ES-I3 (cell line): ENCODE measurements around the gene RELL1.

Source experiments
- H3K36me3 ChIP-seq: 2 replicates; pipeline ENCODE4 v1.6.1; 2013; ENCODE audit warnings: mild to moderate bottlenecking, low read length, control low read depth, moderate library complexity; ENCODE audit not compliant: insufficient read depth
- H3K4me1 ChIP-seq: 2 replicates; pipeline ENCODE4 v1.6.1; 2013; ENCODE audit warnings: mild to moderate bottlenecking, control low read depth, low read length; ENCODE audit not compliant: insufficient read depth
- H3K9ac ChIP-seq: 2 replicates; pipeline ENCODE4 v1.6.1; 2013; ENCODE audit warnings: low read depth, mild to moderate bottlenecking, low read length, moderate library complexity
- H3K9me3 ChIP-seq: 2 replicates; pipeline ENCODE4 v1.6.1; 2013; ENCODE audit warnings: mild to moderate bottlenecking, low read length, moderate library complexity; ENCODE audit not compliant: control insufficient read depth, insufficient read depth

The RELL1 gene

DNA sequence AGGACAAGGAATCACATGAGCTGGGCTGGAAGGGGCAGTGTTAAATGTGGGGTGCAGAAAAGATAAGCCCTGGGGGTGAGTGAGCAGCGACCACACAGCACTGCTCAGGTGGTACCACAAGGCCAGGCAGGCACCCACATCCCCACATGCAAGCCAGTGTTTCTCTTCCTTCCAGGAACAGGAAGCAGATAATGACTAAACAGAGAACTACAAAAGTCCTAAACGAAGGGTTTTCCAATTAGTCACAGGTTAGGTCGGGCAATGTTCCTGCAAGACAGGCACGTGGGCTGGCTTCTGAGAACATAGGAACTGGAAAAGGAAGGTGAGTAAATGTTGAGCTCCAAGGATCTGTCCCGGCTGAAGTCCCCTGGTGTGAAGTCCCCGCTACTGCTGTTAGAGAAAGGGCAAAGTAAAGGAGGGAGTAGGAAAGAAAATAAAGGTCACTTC lies 19.5 kb downstream of the RELL1 start:
- Histone ChIP-seq H3K4me1 (peaks cover 43% of the 10 kb centered on the region), H3K9ac (no peak overlapping the region), H3K9me3 (no peaks in the 10 kb centered on the region), H3K36me3 (no peaks in the 10 kb centered on the region)

DNA sequence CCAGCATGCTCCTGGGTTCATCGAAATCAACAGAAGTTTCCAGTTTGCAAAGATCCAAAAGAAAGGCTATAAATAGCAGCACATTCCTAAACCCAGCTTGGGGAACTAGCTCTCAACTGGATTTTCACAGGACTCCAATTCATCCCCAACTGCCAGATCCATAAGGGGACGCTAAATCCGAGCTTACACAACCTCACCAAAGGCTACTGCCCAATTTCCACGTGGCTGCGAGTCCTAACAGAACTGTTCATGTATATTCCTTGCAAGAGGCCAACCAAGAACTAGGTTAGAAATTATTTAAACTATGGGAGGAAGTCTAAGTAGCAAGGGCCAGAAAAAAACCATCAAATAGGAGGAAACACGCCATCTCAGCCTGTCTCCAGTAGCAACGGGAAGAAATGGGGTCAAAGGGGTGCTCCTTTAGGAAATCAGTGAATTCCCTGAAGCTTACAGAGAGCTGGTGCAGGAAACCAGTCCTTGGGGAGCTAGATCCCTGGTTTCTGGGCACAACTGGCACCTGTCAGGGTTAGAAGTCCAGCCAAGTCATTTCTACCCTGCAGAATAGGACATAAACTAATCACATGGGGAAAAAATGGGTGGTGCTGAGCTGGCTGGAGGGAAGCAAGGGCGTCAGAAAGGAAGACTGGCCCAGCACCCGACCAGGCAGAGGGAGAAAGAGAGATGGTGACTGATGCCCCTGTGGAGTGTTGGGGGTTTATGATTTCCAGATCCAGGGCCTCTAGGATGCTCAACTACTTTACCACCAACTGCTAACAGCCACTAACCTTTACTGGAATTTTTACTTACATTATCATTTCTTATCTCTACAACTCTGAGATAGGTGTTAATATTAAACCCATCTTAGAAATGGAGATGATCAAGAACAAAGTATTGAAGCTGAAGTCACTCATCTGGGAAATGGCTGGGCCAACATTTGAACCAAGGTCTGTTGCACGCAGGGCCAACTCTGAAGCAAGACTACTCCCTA lies 20.5 kb downstream of the RELL1 start:
- Histone ChIP-seq H3K4me1 (peaks cover 45% of the 10 kb centered on the region), H3K9ac (no peak overlapping the region), H3K9me3 (no peaks in the 10 kb centered on the region), H3K36me3 (no peaks in the 10 kb centered on the region)

DNA sequence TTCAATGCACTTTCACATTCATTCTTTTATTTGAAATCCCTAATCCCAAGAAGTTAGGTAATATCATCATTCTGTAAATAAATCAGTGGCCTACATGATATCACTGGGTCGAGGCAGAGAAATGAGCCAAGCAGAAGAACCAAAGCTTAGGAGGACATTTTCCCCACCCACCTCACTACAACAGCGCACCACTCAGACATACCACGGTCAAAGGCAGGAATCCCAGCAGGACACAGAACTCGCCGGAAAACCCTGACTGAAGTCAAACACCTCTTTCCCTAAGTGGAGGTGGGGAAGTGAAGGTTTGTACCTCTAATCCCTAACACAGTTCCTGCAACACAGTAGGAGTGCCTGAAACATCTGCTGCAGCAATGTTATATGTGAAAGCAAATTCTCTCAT lies 21.5 kb downstream of the RELL1 start:
- peaks cover 45% of the 10 kb centered on the region for H3K4me1 ChIP-seq

DNA sequence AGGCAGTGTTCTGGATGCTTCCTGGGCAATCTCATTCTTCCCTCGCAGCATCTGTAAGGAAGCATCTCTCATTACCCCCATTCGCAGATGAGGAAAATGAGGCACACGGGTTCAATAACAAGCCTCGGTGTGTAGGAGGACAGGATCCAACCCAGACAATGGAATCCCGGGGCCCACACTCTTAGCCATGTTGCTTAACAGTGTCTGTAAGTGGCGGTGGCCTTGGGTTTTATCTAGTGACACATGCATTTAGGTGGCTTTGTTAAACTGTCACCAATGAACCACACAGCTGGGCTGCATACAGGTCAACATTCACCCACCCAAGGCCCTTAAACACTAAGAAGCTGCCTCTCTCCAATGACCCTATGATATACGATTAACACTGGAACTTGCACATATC lies 22.6 kb downstream of the RELL1 start:
- no peak overlapping the region for H3K9ac ChIP-seq

More for the DNA sequence above, 21.5 kb downstream of the RELL1 start:
- H3K36me3 ChIP-seq = no peaks in the 10 kb centered on the region
- no peaks in the 10 kb centered on the region for H3K9me3 ChIP-seq
- H3K9ac ChIP-seq = no peak overlapping the region

DNA sequence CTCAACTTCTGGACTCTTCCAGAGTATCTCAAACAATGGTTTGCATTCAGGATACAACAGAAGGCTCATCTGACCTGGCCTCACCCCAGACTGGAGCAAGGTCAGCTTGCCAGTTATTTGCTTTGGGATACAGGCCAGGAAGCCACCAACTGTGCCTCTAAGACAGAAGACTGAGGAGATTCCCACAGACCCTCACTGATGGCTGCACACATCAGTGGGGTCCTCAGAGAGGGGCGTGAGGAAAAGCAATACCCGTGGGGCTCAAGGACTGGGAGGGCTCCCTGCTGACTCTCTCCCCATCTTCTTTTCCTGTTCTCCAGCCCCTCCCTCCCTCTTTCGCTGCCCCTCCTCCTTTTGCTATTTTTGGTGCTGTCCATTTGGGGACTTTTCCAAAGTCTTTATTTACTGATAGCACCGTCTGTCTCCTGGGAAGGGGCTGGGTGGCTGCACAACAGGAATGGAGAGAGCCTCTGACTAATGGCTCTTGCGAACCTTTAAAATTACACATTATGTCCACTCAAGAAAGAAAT lies 23.2 kb downstream of the RELL1 start:
- H3K4me1 ChIP-seq = peaks cover 45% of the 10 kb centered on the region

More for the DNA sequence above, 22.6 kb downstream of the RELL1 start:
- no peaks in the 10 kb centered on the region for H3K36me3 ChIP-seq
- H3K9me3 ChIP-seq = no peaks in the 10 kb centered on the region
- H3K4me1 ChIP-seq = peaks cover 45% of the 10 kb centered on the region

DNA sequence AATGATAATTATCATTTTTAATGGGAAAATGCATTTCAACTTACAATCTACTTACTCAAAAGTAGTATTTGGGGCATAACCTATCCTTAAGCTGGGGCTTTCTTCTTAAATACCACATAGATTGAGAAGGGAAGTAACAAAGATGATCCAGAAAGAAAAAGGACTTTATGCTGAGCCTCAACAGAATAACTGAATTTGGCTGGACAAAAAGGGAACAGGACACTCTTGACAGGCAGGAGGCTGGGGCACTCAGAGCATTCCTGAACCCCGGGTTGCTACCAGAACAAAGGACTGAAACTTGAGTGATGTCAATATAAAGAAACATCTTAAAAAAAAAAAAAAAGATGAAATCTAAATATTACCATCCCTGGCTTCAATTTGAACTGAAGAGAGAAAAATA lies 23.9 kb downstream of the RELL1 start:
- no peaks in the 10 kb centered on the region for H3K36me3 ChIP-seq
- H3K9me3 ChIP-seq = no peaks in the 10 kb centered on the region
- H3K4me1 ChIP-seq = peaks cover 45% of the 10 kb centered on the region
- H3K9ac ChIP-seq = no peak overlapping the region

More for the DNA sequence above, 23.2 kb downstream of the RELL1 start:
- Histone ChIP-seq H3K36me3 (no peaks in the 10 kb centered on the region), H3K9ac (no peak overlapping the region), H3K9me3 (no peaks in the 10 kb centered on the region)

DNA sequence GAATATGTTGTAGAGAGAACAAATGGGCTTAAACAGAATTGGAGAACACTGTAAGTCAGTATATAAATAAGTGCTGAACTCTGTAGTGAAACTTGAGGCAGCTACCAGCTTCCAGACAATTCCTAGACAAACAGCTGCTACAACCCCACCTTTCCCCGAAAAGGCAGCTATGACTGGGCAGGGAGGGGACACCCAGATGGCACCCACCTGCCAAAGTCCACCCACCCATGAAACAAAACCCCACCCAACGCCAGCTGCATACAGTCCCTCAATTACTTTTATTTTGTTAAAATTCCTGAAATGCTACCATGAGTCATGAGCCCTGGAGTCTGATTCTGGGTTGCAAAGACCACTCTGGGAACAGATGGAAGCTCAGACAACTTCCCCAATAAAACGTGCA lies 24.4 kb downstream of the RELL1 start:
- H3K4me1 ChIP-seq = peaks cover 40% of the 10 kb centered on the region
- no peak overlapping the region for H3K9ac ChIP-seq
- no peaks in the 10 kb centered on the region for H3K9me3 ChIP-seq
- no peaks in the 10 kb centered on the region for H3K36me3 ChIP-seq

DNA sequence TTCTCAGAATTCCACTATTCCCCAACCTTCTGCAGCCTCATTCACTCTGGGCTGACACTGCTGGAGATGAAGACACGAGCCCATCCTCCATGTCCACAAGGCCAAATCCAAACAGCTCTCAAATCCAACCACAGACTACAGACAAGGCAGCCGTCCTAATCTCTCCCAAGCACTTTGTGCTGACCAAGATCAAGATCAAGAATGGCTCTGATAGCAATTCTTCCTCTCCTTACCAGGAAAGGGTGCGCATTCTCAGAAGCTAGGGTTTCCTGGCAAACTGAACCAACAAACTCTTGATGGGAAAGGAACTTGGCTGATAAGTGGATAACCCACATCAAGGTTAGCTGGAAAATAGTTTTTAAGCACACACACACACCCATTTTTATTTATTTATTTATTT lies 26.5 kb downstream of the RELL1 start:
- H3K4me1 ChIP-seq = peaks cover 22% of the 10 kb centered on the region

DNA sequence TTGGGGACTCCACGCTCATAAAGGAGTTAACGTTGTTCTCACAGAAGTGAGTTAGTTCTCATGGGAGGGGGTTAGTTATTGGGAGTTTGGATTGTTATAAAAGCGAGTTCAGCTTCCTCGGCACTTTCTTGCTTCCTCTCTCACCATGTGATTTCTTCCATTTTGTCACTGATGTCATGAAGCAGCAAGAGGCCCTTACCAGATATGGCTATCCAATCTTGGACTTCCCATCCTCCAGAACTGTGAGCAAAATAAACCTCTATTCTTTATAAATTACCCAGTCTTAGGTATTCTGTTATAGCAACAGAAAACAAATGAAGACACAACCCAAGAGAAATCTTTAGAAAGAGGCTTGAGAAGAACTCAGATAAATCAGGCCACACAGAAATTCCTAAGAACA lies 29.5 kb downstream of the RELL1 start:
- Histone ChIP-seq H3K36me3 (no peaks in the 10 kb centered on the region; the same call in 1 of the 2 replicates), H3K9me3 (peaks cover 9% of the 10 kb centered on the region), H3K9ac (no peak overlapping the region), H3K4me1 (0 out of 2 replicates have a peak, but pooled peaks cover 2% of the 10 kb centered on the region)

More for the DNA sequence above, 26.5 kb downstream of the RELL1 start:
- H3K36me3 ChIP-seq = no peaks in the 10 kb centered on the region; the same call in 1 of the 2 replicates
- H3K9ac ChIP-seq = no peak overlapping the region
- peaks cover 9% of the 10 kb centered on the region for H3K9me3 ChIP-seq

DNA sequence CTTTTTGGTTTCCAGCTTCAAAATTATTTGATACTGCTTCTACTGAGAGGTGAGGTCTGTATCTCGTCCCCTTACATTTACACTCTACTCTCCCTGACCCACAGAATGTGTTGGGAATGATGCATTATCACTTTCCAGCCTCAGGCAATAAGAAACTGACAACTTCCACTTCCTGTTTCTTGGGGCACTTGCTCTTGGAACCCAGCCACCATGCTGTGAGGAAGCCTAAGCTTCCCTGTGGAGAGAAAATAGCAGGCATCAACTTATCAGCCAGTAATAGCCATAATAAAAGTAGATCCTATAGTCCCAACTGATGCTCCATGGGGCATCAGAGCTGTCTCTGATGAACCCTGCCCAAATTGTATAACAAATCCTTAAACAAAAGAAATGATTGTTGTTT lies 32.6 kb downstream of the RELL1 start:
- H3K4me1 ChIP-seq = peaks cover 2% of the 10 kb centered on the region; the same call in 1 of the 2 replicates
- no peaks in the 10 kb centered on the region; the same call in 1 of the 2 replicates for H3K36me3 ChIP-seq

DNA sequence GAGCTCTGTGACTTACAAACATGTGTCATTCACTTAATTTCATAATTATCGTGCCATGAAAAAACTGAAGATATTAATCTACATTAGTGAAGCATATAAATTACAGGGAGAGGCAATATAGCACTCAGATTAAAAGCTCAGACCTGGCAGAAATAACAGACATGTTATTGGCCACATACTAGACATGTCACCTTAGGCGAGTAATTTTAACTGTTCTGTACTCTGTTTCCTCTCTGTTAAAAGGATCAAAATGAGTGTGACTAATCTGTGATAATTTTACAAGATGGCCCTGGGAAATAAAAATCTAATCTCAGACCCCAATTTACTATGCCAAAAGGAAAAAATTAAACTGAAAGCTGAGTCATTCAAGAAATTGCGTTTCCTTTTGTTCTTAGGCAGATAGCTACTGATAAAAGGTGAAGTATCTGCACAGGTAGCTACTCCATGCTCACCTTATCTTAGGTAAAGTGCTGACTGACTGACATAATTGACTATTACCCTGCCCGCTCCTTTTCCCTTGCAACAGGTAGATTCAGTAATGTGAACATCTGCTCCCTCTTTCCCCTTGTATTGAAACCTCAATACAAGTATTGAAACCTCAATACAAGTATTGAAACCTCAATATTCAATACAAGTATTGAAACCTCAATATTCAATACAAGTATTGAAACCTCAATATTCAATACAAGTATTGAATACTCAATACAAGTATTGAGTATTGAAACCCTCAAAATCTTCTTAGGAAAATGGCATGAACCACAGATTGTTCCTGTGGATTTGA lies 33.2 kb downstream of the RELL1 start:
- H3K36me3 ChIP-seq = no peaks in the 10 kb centered on the region; the same call in 1 of the 2 replicates
- H3K9ac ChIP-seq = no peak overlapping the region
- H3K9me3 ChIP-seq = peaks cover 11% of the 10 kb centered on the region
- peaks cover 9% of the 10 kb centered on the region for H3K4me1 ChIP-seq

More for the DNA sequence above, 32.6 kb downstream of the RELL1 start:
- H3K9ac ChIP-seq = no peak overlapping the region
- H3K9me3 ChIP-seq = peaks cover 11% of the 10 kb centered on the region

DNA sequence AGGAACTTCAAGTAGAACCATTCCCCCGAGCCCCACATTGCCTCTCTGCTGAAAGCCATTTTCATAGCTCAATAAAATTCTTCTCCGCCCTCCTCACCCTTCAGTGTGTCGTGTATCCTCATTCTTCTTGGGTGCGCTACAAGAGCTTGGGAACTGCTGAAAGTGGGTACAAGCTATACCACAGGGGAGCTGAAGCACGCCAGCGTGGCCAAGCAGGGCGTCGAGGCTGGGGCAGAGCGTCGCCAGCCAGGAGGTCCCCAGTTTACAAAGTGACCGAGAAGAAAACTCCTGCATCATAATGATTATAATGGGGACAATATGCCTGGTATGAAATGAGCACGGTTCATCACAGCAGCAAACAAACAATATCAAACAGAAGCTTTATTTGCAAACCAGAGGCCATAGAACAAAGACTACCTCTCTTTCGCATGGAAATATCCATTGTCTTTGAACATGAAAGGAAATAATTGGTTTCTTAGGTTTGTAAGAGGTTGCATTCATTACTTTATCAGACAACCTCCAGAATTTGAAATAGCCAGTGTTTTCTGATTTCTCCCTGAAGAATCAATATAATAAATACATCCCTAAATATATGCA lies 34.3 kb downstream of the RELL1 start:
- Histone ChIP-seq H3K4me1 (peaks cover 12% of the 10 kb centered on the region), H3K9ac (no peak overlapping the region), H3K9me3 (peaks cover 11% of the 10 kb centered on the region), H3K36me3 (no peaks in the 10 kb centered on the region; the same call in 1 of the 2 replicates)

DNA sequence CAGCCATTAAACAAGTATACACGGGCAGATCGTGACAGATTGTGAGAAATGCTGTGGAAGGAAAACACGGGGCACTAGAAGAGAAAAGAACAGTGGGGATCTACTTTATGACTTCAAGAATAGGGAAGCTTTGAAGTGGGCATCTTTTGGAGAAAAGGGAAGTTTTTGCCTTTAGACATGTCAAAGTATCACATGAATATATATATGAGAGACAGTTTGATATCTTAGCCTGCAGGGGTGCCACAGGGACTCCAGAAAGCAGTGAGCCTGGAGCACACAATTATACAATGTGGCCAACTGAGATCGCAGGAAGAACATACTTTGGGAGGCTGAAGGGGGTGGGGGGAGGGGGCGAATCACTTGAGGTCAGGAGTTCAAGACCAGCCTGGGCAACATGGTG lies 35.7 kb downstream of the RELL1 start:
- Histone ChIP-seq H3K9me3 (peaks cover 5% of the 10 kb centered on the region), H3K36me3 (no peaks in the 10 kb centered on the region; the same call in 1 of the 2 replicates), H3K4me1 (peaks cover 18% of the 10 kb centered on the region), H3K9ac (no peak overlapping the region)

DNA sequence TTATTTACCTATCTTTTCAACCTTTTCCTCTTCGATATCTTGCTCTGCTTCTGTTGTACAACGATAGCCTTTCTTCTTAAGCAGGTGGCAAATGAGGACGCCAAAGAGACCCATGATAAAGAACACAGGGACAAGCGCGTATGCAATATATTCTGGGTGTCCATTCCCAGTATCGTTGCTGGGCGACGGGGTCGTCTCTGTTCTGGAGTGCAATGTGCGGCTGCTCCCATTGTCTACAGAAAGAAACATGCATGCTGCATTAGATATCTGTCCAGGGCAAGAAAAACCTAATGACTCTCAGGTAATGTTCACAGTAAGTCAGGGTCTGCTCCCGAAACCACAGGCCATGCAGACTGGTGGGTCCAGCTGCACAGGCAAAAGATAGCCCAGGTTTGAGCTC lies 36.9 kb downstream of the RELL1 start:
- H3K36me3 ChIP-seq = no peaks in the 10 kb centered on the region
- peaks cover 18% of the 10 kb centered on the region for H3K4me1 ChIP-seq
- H3K9me3 ChIP-seq = 0 out of 2 replicates have a peak, but pooled peaks cover 2% of the 10 kb centered on the region
- H3K9ac ChIP-seq = no peak overlapping the region
